A549 treated with Hydrocortisone at 1 μM for 4 hours (cell line): Measurements from ENCODE around the gene ATP2A2. TPM values are rescaled to one million over a fixed set of nuclear protein-coding genes. Genes with fewer than 3 reads are reported as not detected.

Source experiments
- total RNA-seq: library from RNA; stranded (reverse); fragments of 200-300 nt; extraction: Qiagen RNA extraction; gene quantifications from 5 replicates; pipeline ENCODE4 v1.2.3, GENCODE V29; 2022

Gene ATP2A2
- total RNA-seq, result 233 to 328 TPM (median 280 TPM) in 5 replicates

DNA sequence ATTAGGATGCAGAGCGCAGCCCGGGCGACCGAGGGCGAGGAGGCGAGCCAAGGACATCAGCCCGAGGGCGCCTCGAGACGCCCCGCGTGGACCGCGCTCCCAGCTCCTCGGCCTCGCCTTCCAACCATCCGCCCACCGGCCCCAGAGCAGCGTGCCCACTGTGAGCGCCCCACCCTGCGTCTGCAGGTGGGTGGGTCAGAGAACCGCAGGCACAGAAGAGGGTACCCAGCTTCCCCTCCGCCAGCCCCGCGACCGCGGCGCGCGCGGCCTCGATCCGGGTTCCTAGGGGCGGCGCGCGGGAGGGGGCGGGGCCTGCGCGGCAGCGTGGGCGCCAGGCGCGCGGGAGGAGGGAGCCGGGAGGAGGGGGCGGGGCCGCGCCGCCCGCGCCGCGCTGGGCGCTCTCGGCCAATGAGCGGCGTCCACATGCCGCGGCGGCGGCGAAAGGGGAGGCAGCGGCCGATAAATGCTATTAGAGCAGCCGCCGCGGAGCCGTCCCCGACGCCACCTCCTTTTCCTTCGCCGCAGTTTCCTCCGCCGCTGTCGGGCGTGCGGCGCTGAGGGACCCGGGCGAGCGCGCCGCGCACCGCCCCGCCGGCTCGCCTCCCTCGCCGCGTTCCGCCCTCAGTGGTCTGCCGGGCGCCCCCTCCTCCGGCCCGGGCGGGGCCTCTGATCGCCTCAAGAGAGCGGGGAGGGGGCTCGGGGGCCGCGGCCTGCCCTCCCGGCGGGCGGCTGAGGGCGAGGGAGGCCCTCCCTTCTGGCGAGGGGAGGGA, at the start of gene ATP2A2:
ATP2A2 (plus strand) TSS at position 469 of the 770 bp plus-strand sequence. CDS start 543 bp downstream, outside the sequence.

Other genes starting within 250 kb of the ATP2A2 start
- 6.0 to 8.5 TPM (median 7.7 TPM) in 5 replicates for gene C12orf76, start 232.7 kb upstream of the ATP2A2 start, total RNA-seq
- gene IFT81, start 156.9 kb upstream of the ATP2A2 start, total RNA-seq, result 12.3 to 24.2 TPM (median 16.7 TPM) in 5 replicates
- gene ANAPC7, start 122.5 kb downstream of the ATP2A2 start, total RNA-seq, result 50.7 to 55.7 TPM (median 52.6 TPM) in 5 replicates
- 451 to 688 TPM (median 470 TPM) in 5 replicates for gene ARPC3, start 169.1 kb downstream of the ATP2A2 start, total RNA-seq
- 32.4 to 35.2 TPM (median 33.0 TPM) in 5 replicates for gene GPN3, start 187.0 kb downstream of the ATP2A2 start, total RNA-seq
- gene FAM216A, start 187.6 kb downstream of the ATP2A2 start, total RNA-seq, result 18.3 to 21.0 TPM (median 19.9 TPM) in 5 replicates
- 140 to 163 TPM (median 152 TPM) in 5 replicates for gene VPS29, start 220.9 kb downstream of the ATP2A2 start, total RNA-seq
- gene RAD9B, start 221.1 kb downstream of the ATP2A2 start, total RNA-seq, result 0.14 to 0.60 TPM (median 0.46 TPM) in 5 replicates